NCI-H345 treated with DMSO at 0.1 percent for 48 hours (cell line): ENCODE results near the gene LMNB1.
"Not testable (repeated sequence)": the region's sequence is repeated elsewhere in the genome, so short reads cannot be mapped to it uniquely, and the experiment has no call there.

Source experiments
- DNase-seq: peaks from one replicate; lab custom pipeline; 2025; ENCODE audit not compliant: unreplicated experiment; lab: John Stamatoyannopoulos, UW

The LMNB1 gene, protein sequence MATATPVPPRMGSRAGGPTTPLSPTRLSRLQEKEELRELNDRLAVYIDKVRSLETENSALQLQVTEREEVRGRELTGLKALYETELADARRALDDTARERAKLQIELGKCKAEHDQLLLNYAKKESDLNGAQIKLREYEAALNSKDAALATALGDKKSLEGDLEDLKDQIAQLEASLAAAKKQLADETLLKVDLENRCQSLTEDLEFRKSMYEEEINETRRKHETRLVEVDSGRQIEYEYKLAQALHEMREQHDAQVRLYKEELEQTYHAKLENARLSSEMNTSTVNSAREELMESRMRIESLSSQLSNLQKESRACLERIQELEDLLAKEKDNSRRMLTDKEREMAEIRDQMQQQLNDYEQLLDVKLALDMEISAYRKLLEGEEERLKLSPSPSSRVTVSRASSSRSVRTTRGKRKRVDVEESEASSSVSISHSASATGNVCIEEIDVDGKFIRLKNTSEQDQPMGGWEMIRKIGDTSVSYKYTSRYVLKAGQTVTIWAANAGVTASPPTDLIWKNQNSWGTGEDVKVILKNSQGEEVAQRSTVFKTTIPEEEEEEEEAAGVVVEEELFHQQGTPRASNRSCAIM

GRCh38 chr5:126776499-126777256 lies at the start of gene LMNB1:
LMNB1 (plus strand) TSS chr5:126777136; CDS start chr5:126777509, 373 bp downstream.
- peak; percentile 90 for DNase-seq

DNA sequence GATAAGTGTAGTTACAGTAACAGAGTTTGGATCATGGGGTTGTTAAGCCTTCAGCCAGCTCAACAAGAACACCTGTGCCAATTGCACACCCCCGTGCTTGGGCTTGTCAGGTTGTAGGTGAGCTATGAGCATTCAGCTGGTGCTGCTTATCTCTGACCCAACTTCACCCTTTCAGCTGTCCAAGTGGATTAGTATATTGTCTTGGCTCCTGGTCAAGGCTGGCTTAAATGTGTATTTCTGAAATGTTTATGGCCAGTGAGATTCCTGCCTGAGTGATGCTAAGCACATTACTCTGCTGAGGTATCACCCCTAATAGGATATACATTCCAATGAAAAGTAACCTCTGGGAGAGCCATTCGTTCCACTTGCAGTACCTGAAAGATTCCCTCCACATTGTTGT lies 44.2 kb upstream of the LMNB1 start:
- no peak for DNase-seq

- DNase-seq = not testable (repeated sequence)
These were observed 42.4 kb upstream of the LMNB1 start for GRCh38 chr5:126734573-126734972.

- no peak for DNase-seq
These were observed 40.8 kb upstream of the LMNB1 start for GRCh38 chr5:126736141-126736540.

- DNase-seq = no peak
These were observed 35.6 kb upstream of the LMNB1 start for GRCh38 chr5:126741361-126741760.

GRCh38 chr5:126742425-126742824 lies 34.5 kb upstream of the LMNB1 start:
- no peak for DNase-seq

- no peak for DNase-seq
These were observed 32.1 kb upstream of the LMNB1 start for GRCh38 chr5:126744836-126745235.

DNA sequence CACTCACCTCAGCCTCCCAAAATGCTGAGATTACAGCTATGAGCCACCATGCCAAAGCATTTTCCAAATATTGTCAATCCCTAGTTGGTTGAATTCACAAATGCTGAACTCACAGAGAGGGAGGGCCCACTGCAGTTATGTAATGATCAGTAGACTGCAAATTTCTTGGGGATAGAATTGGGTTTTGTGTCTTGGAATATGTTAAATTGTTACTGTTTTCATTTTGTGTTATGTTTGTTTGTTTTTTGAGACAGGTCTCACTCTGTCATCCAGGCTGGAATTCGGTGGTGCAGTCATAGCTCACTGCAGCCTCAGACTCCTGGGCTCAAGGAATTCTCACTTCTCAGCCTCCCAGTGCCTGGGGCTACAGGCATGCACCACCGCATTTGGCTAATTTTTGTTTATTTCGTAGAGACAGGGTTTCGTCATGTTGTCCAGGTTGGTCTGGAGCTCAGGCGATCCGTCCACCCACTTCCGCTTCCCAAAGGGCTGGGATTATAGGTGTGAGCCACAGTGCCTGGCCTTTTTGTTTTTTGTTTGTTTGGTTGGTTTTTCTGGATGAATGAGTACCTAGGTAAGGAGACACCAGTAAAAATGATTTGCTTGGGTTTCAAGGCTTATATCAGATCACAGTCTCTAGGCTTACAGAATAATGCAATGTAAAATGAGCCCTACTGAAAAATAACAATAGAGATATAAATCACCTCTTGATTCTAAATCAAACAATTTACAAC lies 31.5 kb upstream of the LMNB1 start:
- DNase-seq = no peak

DNA sequence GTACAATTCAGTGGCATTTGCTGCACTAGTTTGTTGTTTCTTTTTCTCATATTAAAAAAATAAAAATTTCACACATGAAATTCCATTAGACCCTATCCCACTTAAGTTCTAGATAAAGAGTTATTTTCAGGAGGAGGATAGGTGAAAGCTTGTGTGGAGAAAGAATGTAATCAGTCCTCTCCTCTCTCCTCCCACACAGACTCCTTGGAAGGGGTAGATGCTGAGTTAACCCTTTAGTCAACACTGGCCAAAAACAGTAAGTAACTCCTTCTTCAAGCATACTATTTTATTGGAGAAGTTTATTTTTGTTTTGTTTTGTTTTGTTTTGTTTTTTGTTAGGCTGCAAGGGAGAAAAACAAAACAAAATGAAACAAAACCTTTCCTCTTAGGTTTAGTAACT lies 30.6 kb upstream of the LMNB1 start:
- no peak for DNase-seq

- DNase-seq = no peak
These were observed 24.7 kb upstream of the LMNB1 start for GRCh38 chr5:126752081-126752785.

DNA sequence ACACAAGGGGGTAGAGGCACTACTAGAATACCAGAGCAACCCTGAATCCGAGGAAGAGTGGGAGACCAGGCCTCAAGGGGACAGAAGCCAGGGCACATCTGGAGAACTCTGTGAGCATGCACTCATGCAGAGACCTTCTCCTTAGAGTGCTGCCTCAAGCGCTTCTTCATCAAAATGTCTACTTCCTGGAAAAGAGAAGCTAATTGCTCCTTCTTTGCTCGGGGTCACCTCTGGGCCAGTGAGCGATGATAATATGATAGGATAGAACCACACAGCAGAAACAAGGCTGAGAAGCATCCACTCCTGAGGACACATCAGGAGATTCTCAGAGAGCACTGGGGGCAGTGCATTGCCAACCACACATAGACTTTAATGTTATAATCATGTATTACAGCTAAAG lies 23.7 kb upstream of the LMNB1 start:
- no peak for DNase-seq

- no peak for DNase-seq
These were observed 22.3 kb upstream of the LMNB1 start for GRCh38 chr5:126754609-126755008.

DNA sequence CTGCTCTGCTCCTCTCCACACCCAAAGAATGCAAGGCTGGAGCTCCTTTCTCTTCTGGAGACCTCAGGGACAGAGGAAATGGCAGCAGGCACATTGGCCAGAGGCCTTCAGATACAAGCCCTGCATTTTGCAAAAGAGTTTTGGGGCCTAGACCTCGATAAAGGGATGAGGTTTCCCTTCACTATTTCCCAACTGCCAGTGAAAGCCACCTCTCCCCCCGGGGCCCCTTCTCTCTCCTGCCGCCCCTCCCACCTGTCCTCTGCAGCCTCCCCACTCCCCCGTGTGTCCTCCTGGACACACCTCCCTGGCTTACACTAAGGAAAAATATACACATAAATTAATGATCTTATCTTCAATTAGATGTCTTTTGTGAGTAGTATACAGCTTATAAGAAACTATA lies 21.3 kb upstream of the LMNB1 start:
- no peak for DNase-seq

GRCh38 chr5:126757713-126758357 lies 19.1 kb upstream of the LMNB1 start:
- no peak for DNase-seq

- DNase-seq = no peak
These were observed 13.6 kb upstream of the LMNB1 start for GRCh38 chr5:126763371-126763770.

DNA sequence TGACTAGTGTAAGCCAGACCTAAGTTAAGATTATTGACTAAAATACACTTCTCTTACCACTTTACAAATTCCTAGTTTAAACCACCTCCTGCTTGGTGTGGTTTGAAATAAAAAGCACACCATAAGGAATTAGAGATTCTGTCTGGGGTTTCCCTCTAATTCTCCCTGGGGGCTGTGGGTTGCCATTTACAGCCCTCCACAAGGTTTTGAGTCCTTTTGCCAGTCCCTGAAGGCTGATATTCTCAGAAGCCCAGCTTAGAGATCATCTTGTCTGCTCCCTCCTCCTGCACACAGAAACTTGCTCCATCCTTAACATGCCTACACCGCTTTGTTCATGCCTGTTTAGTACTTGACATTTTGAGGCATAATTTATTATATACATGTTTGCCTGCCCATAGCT lies 7.2 kb upstream of the LMNB1 start:
- DNase-seq = no peak

GRCh38 chr5:126773536-126773935 lies 3.4 kb upstream of the LMNB1 start:
- DNase-seq = not testable (repeated sequence)

- not testable (repeated sequence) for DNase-seq
These were observed 2.3 kb upstream of the LMNB1 start for GRCh38 chr5:126774595-126774994.

DNA sequence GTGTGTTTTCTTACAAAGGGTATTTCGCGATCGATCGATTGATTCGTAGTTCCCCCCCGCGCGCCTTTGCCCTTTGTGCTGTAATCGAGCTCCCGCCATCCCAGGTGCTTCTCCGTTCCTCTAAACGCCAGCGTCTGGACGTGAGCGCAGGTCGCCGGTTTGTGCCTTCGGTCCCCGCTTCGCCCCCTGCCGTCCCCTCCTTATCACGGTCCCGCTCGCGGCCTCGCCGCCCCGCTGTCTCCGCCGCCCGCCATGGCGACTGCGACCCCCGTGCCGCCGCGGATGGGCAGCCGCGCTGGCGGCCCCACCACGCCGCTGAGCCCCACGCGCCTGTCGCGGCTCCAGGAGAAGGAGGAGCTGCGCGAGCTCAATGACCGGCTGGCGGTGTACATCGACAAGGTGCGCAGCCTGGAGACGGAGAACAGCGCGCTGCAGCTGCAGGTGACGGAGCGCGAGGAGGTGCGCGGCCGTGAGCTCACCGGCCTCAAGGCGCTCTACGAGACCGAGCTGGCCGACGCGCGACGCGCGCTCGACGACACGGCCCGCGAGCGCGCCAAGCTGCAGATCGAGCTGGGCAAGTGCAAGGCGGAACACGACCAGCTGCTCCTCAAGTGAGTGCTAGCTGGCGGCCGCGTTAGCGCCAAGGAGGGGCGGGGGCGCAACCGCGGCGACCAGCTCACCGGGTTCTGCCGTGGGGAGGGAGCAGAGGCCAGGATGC lies 480 bp downstream of the LMNB1 start:
- DNase-seq = no peak
